HepG2 (cell line): ENCODE data around the gene LBX2. TPM values are rescaled to one million over a fixed set of nuclear protein-coding genes. Genes with fewer than 3 reads are reported as not detected.

Experiments used
- ASH2L ChIP-seq: fragments of 300-600, 200-600 bp; sonication (generic); IDR thresholded peaks from 2 replicates; pipeline ENCODE4 v1.7.0; 2017; ENCODE audit warnings: low read depth, mild to moderate bottlenecking, moderate library complexity, mixed read lengths, low read length; ENCODE audit not compliant: insufficient read length
- DZIP1 ChIP-seq: sonication (generic); formaldehyde crosslinking; IDR thresholded peaks from 2 replicates; pipeline ENCODE4 v1.5.0; 2020; ENCODE audit warnings: mild to moderate bottlenecking, missing genetic modification reagents
- KAT7 ChIP-seq: IDR thresholded peaks from 2 replicates; pipeline ENCODE4 v1.6.1; 2018; ENCODE audit warnings: borderline replicate concordance, missing compliant biosample characterization
- NFAT5 ChIP-seq: sonication (generic); formaldehyde crosslinking; IDR thresholded peaks from 2 replicates; pipeline ENCODE4 v1.4.0; 2020; ENCODE audit warnings: missing genetic modification reagents
- NR2F6 ChIP-seq, 2 experiments: IDR thresholded peaks; 2 replicates each; pipeline ENCODE4 v1.6.1; 2016; ENCODE audit warnings: antibody characterized with exemption in 1 of 2, mild to moderate bottlenecking in 1 of 2
- RFXANK ChIP-seq: IDR thresholded peaks from 2 replicates; pipeline ENCODE4 v1.6.1; 2016
- SIX1 ChIP-seq: sonication (generic); formaldehyde crosslinking; IDR thresholded peaks from 2 replicates; pipeline ENCODE4 v1.4.0; 2020; ENCODE audit warnings: missing genetic modification reagents, borderline replicate concordance
- SNAI1 ChIP-seq: sonication (generic); formaldehyde crosslinking; IDR thresholded peaks from 2 replicates; pipeline ENCODE4 v1.5.0; 2020; ENCODE audit warnings: mild to moderate bottlenecking, missing genetic modification reagents, borderline replicate concordance
- ZFP1 ChIP-seq: IDR thresholded peaks from 2 replicates; pipeline ENCODE4 v1.6.1; 2016
- ZFP36L2 ChIP-seq: sonication (generic); formaldehyde crosslinking; IDR thresholded peaks from 2 replicates; pipeline ENCODE4 v1.4.0; 2020; ENCODE audit warnings: missing genetic modification reagents
- ZKSCAN1 ChIP-seq: fragments of 150-350 bp; IDR thresholded peaks from 2 replicates; pipeline ENCODE4 v1.6.1; 2014; ENCODE audit warnings: low read length
- ZNF281 ChIP-seq: sonication (generic); formaldehyde crosslinking; IDR thresholded peaks from 2 replicates; pipeline ENCODE4 v1.4.0; 2020; ENCODE audit warnings: missing genetic modification reagents, borderline replicate concordance
- ZNF331 ChIP-seq: sonication (generic); formaldehyde crosslinking; IDR thresholded peaks from 2 replicates; pipeline ENCODE4 v1.4.0; 2020; ENCODE audit warnings: missing genetic modification reagents
- ZNF558 ChIP-seq: sonication (generic); formaldehyde crosslinking; IDR thresholded peaks from 2 replicates; pipeline ENCODE4 v1.9.0; 2022; ENCODE audit warnings: mild to moderate bottlenecking, missing genetic modification reagents, borderline replicate concordance
- ZNF674 ChIP-seq: sonication (generic); formaldehyde crosslinking; IDR thresholded peaks from 2 replicates; pipeline ENCODE4 v1.5.0; 2020; ENCODE audit warnings: low read depth, mild to moderate bottlenecking, missing genetic modification reagents
- ZNF776 ChIP-seq: sonication (generic); formaldehyde crosslinking; IDR thresholded peaks from 2 replicates; pipeline ENCODE4 v1.4.0; 2020; ENCODE audit warnings: mild to moderate bottlenecking, missing genetic modification reagents
- polyA plus RNA-seq, 8 experiments: library from polyadenylated mRNA; depleted of rRNA in 3 of 8; stranded (reverse) in 7 of 8; unstranded in 1 of 8; fragments of >200 nt; fragmentation: Illumina TruSeq in 4 of 8; extraction: Trizol in 4 of 8; gene quantifications; 2 replicates each; pipeline versions ENCODE4 v1.2.1 to v1.2.3, GENCODE V29; 2011 to 2016; ENCODE audit warnings: low read depth in 4 of 8, missing spikeins in 1 of 8, mixed read lengths in 1 of 8; ENCODE audit not compliant: insufficient read depth in 1 of 8
- total RNA-seq, 5 experiments: library from RNA; depleted of rRNA; stranded (reverse); fragments of >200 nt; fragmentation: Illumina TruSeq; extraction: Trizol; gene quantifications; 2 replicates each; pipeline ENCODE4 v1.2.3, GENCODE V29; 2016; ENCODE audit warnings: low read depth in 1 of 5

The LBX2 gene
- total and polyA plus RNA-seq, 2 of the 13 experiments (the other 11 are each of a cell fraction or from before 2014, with no cell fraction given) = 6.4 to 8.1 TPM

- TF ChIP-seq ZNF281 (CRISPR knock-in tag) = peak; percentile 46; the same call in 1 of the 2 replicates
- TF ChIP-seq ZNF776 (CRISPR knock-in tag) = peak; percentile 12; the same call in 1 of the 2 replicates
- TF ChIP-seq ZNF674 (CRISPR knock-in tag) = 0 out of 2 replicates have a peak, but pooled peaks have one; percentile 64
- peak; percentile 53; the same call in 1 of the 2 replicates for TF ChIP-seq NR2F6 (IDR thresholded peaks at IDR 0.05)
- TF ChIP-seq NR2F6 (CRISPR knock-in tag; IDR thresholded peaks at IDR 0.05) = peak; percentile 56; the same call in 1 of the 2 replicates
- 0 out of 2 replicates have a peak, but pooled peaks have one; percentile 55 for TF ChIP-seq ZFP36L2 (CRISPR knock-in tag)
- peak; percentile 19; the same call in 1 of the 2 replicates for TF ChIP-seq ZKSCAN1
- TF ChIP-seq RFXANK (CRISPR knock-in tag) = peak; percentile 76
- no peak for TF ChIP-seq DZIP1
- TF ChIP-seq ZFP1 (CRISPR knock-in tag) = peak; percentile 88
- peak; percentile 20 for TF ChIP-seq ZNF331 (CRISPR knock-in tag)
- TF ChIP-seq ASH2L = peak; percentile 94
- peak; percentile 96 for TF ChIP-seq SNAI1
- peak; percentile 92 for TF ChIP-seq SIX1 (CRISPR knock-in tag)
- TF ChIP-seq KAT7 (CRISPR knock-in tag) = peak; percentile 93; the same call in 1 of the 2 replicates
- peak; percentile 43; the same call in 1 of the 2 replicates for TF ChIP-seq NFAT5 (CRISPR knock-in tag)
- peak; percentile 28; the same call in 1 of the 2 replicates for TF ChIP-seq ZNF558
Measured at GRCh38 chr2:74482801-74483674, 16.4 kb downstream of the LBX2 start, which contains the start of the genes CCDC142 and TTC31 (continued).
